ENCODE data around the gene FLOT2. TPM values are rescaled to one million over a fixed set of nuclear protein-coding genes. Genes with fewer than 3 reads are reported as not detected.

FLOT2 gene
- total RNA-seq, 1 experiment from 2014 or later, result 98.1 TPM

DNA sequence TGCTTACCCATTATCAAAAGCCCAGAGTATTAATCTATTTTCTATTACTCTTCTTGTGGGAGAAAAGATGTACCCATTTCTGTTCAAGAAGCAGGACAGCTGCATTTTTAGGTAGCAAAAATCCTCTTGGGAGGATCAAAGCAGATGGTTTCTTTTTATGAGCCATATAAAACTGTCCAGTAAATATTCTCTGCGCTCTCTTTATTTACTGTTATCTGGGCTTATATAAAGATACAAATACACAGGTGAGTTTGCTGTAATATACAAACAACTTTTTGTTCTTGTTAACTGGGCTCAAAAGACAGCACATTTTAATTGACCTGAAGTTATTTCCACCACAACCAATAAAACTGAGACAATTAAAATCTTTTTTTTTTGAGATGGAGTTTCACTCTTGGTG is 43.7 kb upstream of the FLOT2 start:
- H3K9ac ChIP-seq (ENCODE audit: low read length), result no peak overlapping the region
- peaks cover 100% of the 10 kb centered on the region for H3K79me2 ChIP-seq (ENCODE audit: insufficient read depth, low read length)
- no peak overlapping the region for H3K27ac ChIP-seq (ENCODE audit: low read depth, low read length)
- H3K4me2 ChIP-seq (ENCODE audit: low read length), result no peak overlapping the region
- no peak for TF ChIP-seq EZH2phosphoT487 (IDR thresholded peaks at IDR 0.05; ENCODE audit: borderline replicate concordance)
- no peak for TF ChIP-seq FOSL1 (IDR thresholded peaks at IDR 0.05; ENCODE audit: low read depth)
- TF ChIP-seq, protein P1, sequence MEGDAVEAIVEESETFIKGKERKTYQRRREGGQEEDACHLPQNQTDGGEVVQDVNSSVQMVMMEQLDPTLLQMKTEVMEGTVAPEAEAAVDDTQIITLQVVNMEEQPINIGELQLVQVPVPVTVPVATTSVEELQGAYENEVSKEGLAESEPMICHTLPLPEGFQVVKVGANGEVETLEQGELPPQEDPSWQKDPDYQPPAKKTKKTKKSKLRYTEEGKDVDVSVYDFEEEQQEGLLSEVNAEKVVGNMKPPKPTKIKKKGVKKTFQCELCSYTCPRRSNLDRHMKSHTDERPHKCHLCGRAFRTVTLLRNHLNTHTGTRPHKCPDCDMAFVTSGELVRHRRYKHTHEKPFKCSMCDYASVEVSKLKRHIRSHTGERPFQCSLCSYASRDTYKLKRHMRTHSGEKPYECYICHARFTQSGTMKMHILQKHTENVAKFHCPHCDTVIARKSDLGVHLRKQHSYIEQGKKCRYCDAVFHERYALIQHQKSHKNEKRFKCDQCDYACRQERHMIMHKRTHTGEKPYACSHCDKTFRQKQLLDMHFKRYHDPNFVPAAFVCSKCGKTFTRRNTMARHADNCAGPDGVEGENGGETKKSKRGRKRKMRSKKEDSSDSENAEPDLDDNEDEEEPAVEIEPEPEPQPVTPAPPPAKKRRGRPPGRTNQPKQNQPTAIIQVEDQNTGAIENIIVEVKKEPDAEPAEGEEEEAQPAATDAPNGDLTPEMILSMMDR (IDR thresholded peaks at IDR 0.05 in 2 of 3, conservative IDR thresholded peaks at IDR 0.05 in 1 of 3; ENCODE audit: borderline replicate concordance in 1 of 3, insufficient read depth in 1 of 3, low read depth in 2 of 3, low read length in 2 of 3), result no peak
- TF ChIP-seq, protein P2, sequence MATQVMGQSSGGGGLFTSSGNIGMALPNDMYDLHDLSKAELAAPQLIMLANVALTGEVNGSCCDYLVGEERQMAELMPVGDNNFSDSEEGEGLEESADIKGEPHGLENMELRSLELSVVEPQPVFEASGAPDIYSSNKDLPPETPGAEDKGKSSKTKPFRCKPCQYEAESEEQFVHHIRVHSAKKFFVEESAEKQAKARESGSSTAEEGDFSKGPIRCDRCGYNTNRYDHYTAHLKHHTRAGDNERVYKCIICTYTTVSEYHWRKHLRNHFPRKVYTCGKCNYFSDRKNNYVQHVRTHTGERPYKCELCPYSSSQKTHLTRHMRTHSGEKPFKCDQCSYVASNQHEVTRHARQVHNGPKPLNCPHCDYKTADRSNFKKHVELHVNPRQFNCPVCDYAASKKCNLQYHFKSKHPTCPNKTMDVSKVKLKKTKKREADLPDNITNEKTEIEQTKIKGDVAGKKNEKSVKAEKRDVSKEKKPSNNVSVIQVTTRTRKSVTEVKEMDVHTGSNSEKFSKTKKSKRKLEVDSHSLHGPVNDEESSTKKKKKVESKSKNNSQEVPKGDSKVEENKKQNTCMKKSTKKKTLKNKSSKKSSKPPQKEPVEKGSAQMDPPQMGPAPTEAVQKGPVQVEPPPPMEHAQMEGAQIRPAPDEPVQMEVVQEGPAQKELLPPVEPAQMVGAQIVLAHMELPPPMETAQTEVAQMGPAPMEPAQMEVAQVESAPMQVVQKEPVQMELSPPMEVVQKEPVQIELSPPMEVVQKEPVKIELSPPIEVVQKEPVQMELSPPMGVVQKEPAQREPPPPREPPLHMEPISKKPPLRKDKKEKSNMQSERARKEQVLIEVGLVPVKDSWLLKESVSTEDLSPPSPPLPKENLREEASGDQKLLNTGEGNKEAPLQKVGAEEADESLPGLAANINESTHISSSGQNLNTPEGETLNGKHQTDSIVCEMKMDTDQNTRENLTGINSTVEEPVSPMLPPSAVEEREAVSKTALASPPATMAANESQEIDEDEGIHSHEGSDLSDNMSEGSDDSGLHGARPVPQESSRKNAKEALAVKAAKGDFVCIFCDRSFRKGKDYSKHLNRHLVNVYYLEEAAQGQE (IDR thresholded peaks at IDR 0.05; ENCODE audit: low read depth), result no peak
- no peak for TF ChIP-seq ELF1 (IDR thresholded peaks at IDR 0.05; ENCODE audit: borderline replicate concordance, low read depth)
- TF ChIP-seq CEBPB (IDR thresholded peaks at IDR 0.05; ENCODE audit: low read depth), result no peak
- no peak for TF ChIP-seq TCF7L2 (IDR thresholded peaks at IDR 0.05; ENCODE audit: borderline replicate concordance, extremely low read depth, insufficient read depth, insufficient read length)
- TF ChIP-seq POLR2AphosphoS5 (IDR thresholded peaks at IDR 0.05; ENCODE audit: low read depth, low read length), result no peak
- no peak for TF ChIP-seq JUND (IDR thresholded peaks at IDR 0.05)
- TF ChIP-seq, protein P3, sequence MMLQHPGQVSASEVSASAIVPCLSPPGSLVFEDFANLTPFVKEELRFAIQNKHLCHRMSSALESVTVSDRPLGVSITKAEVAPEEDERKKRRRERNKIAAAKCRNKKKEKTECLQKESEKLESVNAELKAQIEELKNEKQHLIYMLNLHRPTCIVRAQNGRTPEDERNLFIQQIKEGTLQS (IDR thresholded peaks at IDR 0.05), result no peak
- TF ChIP-seq, protein P4, sequence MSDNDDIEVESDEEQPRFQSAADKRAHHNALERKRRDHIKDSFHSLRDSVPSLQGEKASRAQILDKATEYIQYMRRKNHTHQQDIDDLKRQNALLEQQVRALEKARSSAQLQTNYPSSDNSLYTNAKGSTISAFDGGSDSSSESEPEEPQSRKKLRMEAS (IDR thresholded peaks at IDR 0.05), result no peak
- no peak for TF ChIP-seq EZH2 (IDR thresholded peaks at IDR 0.05)
- peaks cover 8 to 15% of the 10 kb centered on the region in 2 experiments; a peak in 3 of 4 replicates for H3K36me3 ChIP-seq (ENCODE audit: control insufficient read depth in 1 of 2, insufficient read depth in 2 of 2, low read length in 2 of 2)
- RAD21 ChIA-PET (ENCODE audit: low non-redundant PET in 1 of 2, low total read pairs in 2 of 2, uncharacterized antibody in 2 of 2, unreplicated experiment in 2 of 2), result no interaction called here
- H3K9me2 ChIP-seq (ENCODE audit: insufficient read depth), result no peaks in the 10 kb centered on the region
- no peak for ATAC-seq
- POLR2A ChIA-PET, result interaction anchor here (1.0 kb wide), 1 partner anchor 11 kb away, joined by 5 read pairs; the partner anchor contains the start of gene PHF12
- H3K9me3 ChIP-seq (ENCODE audit: control insufficient read depth in 1 of 2, insufficient read depth in 1 of 2, low read depth in 1 of 2, low read length in 2 of 2), result no peaks in the 10 kb centered on the region
- no peak overlapping the region for H2AFZ ChIP-seq (ENCODE audit: low read depth, low read length, poor library complexity, severe bottlenecking)
- intact Hi-C loops (cut with micrococcal nuclease), result no loop called here
- BruUV-seq (replicated peaks), result no TSS peak
- H3K27me3 ChIP-seq (ENCODE audit: insufficient read depth, low read length), result no peaks in the 10 kb centered on the region
- H3K4me3 ChIP-seq (replicated peaks in 1 of 2; ENCODE audit: low read depth in 1 of 2, low read length in 2 of 2), result no peak overlapping the region
- H3K4me1 ChIP-seq (ENCODE audit: control insufficient read depth in 1 of 2, insufficient read depth in 2 of 2, low read length in 2 of 2), result no peaks in the 10 kb centered on the region
- CTCF ChIA-PET, result no interaction called here
- DNase-seq (ENCODE audit: low read depth, low spot score), result no peak
- 0 out of 2 replicates have a peak, but pooled peaks cover 6% of the 10 kb centered on the region for H4K20me1 ChIP-seq (ENCODE audit: insufficient read depth)

All from HCT116 (cell line).